DMS79 (cell line): ENCODE results near the gene ACTL7A.
"Not testable (repeated sequence)": the region's sequence is repeated elsewhere in the genome, so short reads cannot be mapped to it uniquely, and the experiment has no call there.

Source experiments
- DNase-seq: peaks from one replicate; lab custom pipeline; 2025; lab: John Stamatoyannopoulos, UW

ACTL7A gene

DNA sequence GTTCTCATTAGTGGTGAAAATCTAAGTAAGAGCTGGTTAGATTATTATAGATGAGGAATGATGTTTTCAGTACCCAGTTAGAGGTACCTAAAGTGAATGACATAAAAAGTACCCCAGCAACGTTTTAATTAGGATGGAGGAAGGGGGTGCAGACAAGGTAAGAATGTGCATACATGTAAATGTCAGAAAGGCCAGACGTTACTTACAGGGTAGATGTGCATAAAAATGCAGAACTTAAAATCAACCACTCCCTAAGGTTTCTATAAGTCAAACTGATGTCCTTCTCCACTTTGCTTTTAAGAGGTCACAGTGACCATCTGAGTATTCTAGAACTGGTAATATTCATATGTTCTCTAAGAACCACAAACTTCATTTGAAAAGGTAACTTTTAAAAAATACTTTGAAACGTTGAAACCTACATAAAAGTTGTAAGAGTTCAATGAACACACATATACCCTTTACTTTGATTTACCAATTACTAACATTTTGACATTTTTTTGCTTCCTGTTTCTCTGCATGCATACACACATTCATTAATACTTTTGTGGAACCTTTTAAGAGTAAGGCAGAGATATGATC, 18.8 kb downstream of the ACTL7A start:
- DNase-seq = no peak

DNA sequence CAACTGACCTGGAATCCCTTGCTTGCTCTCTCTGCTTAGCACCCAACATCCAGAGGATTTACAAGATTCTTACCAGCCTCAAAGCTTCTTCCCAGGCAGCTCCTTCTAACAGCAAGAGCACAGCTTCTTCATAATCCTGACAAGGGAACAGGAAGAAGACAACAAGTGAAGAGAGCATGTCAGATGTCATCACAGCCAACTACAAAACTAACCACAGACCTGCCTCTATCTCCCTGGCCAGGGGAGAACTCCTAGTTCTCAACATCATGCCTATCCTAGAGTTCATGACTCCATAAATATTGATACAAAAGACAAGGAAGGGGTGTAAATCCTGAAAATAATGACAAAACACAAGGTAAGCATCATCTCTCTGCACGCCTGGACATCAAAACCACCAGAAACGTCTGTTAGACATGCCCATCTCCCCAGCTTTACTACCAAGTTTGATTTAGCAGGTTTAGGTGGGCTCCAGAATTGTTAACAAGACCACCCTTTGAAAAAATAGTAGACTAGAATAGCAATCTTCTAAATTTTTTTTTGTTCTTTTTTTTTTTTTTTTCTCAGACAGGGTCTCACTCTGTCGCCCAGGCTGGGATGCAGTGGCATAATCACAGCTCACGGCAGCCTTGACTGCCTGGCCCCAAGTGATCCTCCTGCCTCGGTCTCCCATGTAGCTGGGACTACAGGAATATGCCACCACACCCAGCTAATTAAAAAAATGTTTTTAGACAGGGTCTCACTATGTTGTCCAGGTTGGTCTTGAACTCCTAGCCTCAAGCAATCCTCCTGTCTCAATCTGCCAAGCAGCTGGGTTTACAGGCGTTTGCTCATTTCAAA, 20.2 kb downstream of the ACTL7A start:
- DNase-seq = no peak

DNA sequence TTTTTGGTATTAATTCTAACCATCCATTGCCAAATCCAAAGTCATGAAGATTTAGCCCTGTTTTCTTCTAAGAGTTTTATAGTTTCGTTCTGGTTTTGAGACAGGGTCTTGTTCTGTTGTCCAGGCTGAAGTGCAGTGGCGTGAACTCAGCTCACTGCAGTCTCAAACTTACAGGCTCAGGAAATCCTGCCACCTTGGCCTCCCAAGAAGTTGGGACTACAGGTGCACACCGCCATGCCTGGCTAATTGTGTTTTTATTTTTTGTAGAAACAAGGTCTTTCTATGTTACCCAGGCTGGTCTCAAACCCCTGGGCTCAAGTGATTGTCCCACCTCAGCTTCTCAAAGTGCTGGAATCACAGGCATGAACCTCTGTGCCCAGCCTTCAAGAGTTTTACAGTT, 21.0 kb downstream of the ACTL7A start:
- DNase-seq = no peak

DNA sequence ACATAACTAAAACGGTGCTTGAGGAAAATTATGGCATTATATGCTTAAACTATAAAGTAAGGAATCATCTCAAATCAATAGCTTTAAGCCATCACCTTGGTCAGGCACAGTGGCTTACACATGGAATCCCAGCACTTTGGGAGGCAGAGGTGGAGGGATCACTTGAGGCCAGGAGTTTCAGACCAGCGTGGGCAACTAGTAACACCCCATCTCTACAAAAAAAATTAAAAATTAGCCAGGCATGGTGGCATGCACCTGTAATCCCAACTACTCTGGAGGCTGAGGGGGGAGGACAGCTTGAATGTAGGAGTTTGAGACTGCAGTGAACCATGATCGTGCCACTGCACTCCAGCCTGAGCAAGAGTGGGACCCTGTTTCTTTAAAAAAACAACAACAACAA, 22.6 kb downstream of the ACTL7A start:
- no peak for DNase-seq

DNA sequence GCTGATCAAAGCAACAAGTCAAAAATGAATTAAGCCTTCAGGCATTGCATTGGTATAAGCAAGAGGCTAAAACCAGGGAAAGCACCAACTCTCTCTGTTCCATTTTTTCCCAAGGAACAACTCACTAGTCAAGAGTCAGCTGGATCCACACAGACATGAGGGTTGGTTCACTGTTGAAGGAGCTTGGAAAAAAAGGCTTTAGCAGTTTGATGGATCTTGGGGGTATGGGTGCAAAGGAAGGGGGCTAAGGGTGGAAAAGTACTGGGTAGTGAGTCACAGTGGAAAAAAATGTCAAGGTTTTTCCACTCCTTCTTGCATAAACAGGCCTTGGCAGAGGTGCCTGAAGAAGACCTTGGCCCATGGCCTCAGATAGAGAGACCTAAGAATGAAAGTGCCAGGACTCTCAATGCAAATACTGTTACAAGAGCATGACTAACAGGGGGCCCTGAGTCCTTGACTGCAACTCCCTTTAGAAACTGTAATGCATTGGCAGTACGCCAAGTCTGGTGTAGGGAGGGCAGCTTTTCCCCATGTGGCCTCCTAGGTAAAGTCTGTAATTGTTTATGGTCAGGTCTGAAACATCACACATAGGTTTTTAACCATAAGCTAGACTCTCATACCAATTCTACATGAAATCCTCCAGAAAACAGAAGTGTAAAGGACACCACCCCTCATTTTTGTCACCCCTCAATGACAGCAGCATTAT, 23.7 kb downstream of the ACTL7A start:
- peak; percentile 31 for DNase-seq

DNA sequence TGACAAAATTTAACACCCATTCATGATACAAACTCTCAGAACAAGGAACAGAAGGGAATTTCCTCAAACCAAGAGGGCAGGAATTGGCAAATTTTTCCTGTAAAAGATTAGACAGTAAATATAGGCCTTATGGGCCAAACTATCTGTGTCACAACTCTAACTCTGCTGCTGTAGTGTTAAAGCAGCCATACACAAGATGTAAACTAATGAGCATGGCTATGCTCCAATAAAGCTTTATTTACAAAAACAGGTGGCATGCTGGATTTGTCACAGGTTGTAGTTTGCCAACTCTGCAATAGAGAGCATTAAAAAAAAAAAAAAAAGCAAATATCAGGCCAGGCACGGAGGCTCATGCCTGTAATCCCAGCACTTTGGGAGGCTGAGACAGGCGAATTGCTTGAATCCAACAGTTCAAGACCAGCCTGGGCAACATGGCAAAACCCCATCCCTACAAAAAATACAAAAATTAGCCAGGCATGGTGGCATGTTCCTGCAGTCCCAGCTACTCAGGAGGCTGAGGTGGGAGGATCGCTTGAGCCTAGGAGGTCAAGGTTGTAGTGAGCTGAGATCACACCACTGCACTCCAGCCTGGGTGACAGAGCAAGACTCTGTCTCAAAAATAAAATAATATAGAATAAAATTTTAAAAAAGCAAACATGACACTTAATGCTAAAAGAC, 24.7 kb downstream of the ACTL7A start:
- DNase-seq = not testable (repeated sequence)

DNA sequence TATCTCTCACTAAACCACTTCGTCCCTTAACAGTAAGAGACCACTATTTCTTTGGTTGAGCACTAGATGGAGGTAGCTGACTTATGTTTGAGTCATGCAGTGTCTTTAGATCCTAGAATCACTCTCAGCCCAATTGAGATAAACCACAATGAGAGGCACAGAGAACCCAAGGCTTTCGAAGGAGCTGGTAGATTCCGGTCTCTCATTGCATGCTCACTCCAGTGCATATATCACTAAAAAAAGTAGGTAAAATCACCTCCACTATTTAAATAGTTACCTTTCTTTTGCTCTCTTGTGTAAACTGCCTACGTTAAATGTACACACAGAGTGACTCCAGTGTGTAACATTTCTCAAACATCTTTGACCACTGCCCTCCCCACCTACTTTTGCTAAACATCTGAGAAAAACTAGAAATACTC, 27.6 kb downstream of the ACTL7A start:
- DNase-seq = no peak

DNA sequence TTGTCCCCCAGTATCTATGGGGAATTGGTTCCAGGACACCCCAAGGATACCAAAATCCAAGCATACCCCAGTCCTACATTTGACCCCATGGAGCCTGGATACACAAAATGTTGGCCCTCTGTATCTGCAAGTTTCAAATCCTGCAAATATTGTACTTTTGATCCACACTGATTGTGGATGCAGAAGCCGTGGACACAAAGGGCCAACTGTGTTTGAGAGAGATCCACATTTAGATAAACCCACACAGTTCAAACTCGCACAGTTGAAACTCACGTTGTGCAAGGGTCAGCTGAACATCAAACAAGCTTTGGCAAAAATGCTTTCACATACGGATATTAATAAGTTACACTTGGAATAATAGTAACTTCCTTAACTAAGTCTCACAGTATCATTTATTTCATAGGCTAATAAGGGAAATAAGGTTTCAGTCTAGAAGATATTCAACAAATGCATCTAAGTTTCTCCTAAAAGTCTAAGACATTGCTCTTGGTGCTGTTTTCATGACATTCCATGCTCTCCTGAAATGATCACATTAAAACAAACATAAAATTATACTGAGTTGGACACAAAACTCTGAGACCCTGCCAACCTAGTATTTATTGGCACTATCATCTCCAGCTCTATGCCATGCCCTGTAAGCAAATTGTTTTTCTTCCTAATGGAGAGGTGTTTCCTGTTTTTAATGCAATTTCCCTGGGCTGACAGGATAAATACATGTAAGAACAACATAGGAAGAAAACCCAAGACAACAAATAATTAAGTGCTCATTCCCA, 32.3 kb downstream of the ACTL7A start:
- no peak for DNase-seq

DNA sequence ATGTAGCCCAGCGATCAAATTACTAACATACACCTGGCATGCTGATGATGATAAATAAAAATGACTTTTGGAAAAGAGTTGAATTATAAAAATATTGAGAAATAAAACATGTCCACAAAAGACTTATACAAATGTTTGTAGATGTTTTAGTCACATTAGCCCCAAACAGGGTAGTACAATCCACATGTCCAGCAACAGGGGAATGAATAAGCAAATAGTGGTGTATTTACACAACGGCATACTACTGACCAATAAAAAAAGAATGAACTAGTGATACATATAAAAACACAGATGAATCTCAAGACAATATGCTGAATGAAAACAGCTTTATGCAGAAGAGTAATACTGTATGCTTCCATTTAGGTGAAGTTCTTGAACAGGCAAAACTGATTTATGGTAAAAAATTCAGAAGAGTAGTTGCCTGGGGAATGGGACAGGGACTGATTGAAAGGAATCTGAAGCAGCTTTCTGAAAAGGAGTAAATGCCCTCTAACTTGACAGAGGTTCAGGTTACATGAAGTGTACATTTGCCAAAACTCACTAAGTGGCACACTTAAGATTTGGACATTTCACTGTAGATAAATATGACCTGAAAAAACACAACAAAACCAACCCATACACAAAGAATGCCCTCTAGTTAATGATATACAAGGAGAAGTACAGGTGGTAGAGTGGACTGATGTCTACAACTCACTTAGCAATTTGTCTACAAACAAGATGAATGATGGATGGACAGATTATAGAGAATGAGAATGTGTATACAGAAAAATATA, 35.4 kb downstream of the ACTL7A start:
- DNase-seq = no peak

DNA sequence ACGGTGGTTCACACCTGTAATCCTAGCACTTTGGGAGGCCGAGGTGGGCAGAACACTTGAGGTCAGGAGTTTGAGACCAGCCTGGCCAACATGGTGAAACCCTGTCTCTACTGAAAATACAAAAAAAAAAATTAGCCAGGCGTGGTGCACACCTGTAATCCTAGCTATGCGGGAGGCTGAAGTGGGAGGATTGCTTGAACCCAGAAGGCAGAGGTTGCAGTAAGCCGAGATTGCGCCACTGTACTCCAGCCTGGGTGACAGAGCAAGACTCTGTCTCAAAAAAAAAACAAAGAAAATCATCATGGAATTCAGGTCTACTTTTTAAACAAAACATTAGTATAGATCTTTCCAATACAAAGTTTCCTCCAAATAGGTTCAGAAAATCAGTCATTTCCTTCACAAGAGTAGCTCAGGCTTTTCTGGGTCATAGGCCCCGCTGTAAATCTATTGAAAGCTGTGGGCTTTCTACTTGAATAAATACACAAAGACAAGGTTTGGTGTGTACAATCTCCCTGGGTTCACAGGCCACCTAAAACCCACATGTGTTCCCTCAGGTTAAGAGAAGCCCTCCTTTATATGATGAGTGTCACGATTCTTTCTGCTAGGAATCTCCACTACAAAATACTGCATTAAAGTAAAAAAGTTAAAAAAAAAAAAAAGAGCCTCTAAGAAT, 37.1 kb downstream of the ACTL7A start:
- DNase-seq = not testable (repeated sequence)

DNA sequence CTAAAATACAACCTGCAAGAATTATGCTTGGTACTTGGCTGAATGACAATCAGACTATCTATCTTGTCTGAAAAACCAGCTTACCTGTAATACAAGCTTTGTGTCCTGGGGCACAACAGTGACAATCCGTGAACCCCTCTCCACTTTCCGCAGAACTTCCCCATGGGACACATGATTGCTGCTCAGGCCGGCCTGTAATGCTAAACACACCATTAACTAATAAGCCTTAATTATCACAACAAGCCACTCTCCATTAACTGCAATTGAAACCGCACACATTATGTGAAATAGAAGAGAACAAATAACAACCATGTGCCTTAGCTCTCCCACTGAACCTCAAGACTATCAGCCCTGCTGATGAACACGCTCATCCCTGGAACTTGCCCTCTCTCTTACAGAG, 38.1 kb downstream of the ACTL7A start:
- no peak for DNase-seq

DNA sequence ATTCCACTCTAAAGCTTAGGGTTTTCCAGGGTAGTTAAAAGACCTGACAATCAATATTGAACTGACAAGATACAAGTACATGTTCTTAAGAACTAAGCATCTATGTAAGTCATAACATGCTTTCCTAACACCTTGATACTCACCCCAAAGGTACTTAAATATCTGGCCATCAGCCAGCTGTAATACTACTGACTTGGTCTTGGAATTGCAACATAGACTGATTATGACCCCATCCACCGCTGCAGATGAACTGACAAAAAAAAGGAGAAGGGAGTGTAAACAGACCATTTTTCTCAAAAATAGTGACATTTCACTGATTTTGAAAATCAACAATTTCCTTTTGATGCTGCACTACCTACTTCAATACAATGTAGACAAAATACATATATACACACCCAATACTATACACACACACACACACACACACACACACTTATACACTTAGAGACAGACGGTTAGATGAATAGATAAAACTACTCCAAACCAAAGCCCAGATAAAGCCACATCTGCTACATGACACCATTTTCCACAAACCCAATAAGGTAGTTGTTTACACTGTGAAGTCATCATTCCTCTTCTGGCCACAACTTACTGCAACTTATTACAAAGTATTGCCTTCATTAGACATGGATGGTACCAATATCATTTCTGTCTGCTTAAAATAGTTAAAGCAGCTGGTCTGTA, 41.5 kb downstream of the ACTL7A start:
- no peak for DNase-seq

DNA sequence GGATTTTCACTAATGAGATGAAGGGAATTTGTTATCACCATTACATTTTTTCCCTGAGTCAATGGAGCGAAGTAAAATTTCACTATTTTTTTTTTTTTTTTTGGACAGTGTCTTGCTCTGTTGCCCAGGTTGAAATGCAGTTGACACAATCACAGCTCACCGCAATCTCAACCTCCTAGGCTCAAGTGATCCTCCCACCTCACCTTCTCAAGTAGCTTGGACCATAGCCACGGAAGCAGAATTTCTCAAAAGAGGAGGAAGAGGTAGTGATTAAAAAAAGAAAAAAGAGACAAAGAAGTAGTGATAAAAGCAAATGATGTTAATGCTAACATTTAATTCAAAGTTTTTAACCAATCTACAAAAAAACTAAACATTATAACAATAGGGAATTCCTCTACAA, 42.1 kb downstream of the ACTL7A start:
- no peak for DNase-seq

DNA sequence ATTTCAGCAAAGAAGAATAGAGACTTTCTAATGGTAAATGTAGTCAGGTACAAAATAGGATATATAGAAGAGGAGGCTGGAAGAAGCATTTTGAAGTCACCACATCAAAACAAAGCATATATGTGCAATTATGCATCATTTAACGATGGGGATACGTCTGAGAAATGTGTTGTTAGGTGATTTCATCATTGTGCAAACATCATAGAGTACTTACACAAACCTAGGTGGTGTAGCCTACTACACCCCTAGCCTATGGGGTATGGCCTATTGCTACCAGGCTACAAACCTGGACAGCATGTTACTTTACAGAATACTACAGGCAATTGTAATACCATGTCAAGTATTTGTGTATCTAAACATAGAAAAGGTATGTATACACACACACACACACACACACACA, 43.4 kb downstream of the ACTL7A start:
- DNase-seq = no peak

DNA sequence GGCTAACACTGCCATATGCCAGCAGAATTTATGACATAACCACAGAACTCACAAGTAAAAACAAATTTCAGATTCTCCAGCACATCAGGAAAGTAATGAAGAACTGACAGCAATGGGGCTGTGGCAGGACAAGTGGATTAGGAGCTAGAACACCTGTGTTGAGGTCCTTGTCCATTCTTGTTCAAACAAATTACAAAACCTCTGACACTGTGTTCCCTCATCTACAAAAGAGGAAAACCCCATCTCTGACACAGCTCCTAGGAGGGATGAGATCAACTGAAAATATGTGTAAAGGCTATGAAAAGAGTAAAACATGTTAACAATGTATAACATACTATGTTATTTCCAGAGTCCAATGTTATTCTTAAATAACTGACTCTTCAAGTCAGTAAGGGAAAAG, 48.3 kb downstream of the ACTL7A start:
- DNase-seq = no peak

DNA sequence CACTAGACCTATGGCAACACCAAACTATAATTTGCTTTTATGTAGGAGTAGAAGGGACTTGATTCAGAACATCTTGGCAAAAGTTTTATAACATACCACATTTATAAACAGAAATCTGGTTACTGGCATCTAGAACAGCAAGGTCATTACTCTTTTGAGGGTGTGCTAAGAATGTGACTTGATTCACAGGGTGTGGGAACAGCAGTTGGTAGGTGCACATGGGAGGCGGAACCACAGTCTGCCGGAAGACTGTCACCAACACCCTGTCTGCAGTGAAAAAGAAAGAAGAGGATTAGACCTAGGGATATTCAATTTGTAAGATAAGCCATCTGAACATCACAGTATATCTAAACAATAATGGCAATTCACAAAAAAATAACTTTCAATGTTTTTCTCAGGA, 48.8 kb downstream of the ACTL7A start:
- DNase-seq = no peak

DNA sequence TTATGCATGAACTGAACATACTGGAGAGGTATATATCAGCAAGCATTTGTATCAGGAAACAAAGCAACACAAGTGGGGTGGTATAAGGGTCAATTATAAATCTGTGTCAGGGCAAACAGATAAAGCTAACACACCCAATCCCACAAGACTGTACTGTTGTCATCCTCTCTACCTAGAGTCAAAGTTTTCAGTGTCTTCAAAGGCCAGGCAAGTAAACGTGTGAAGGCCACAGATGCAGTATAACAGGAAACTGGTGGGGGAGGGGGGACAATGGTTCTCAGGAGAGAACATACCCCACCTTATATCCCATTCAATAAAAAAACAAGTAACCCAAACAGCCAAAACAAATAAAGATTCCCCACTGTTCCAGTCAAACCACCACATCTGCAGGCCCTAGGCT, 49.8 kb downstream of the ACTL7A start:
- DNase-seq = no peak
